HPDE6-E6E7 (cell line): ENCODE measurements around the gene MYEF2.

ENCODE experiments used
- DNase-seq: peaks from one replicate; pipeline ENCODE4 v3.0.0; 2011; ENCODE audit warnings: missing footprints; ENCODE audit errors: extremely low spot score

Gene MYEF2

GRCh38 chr15:48086576-48086975 lies 91.5 kb downstream of the MYEF2 start:
- no peak for DNase-seq

GRCh38 chr15:48086133-48086532 lies 92.0 kb downstream of the MYEF2 start:
- no peak for DNase-seq

GRCh38 chr15:48085591-48085930 lies 92.5 kb downstream of the MYEF2 start:
- no peak for DNase-seq

- peak; percentile 31 for DNase-seq
Measured at GRCh38 chr15:48084759-48085590, 93.1 kb downstream of the MYEF2 start.
